LNCaP clone FGC (cell line): Measurements from ENCODE around the gene GNE.

ENCODE experiments used
- DNase-seq: peaks from one replicate; pipeline ENCODE4 v3.0.0-alpha.2; 2011; ENCODE audit warnings: low read depth
- H3K4me3 ChIP-seq: 2 replicates; pipeline ENCODE4 v1.5.1; 2011; ENCODE audit warnings: mild to moderate bottlenecking, low read depth, low read length, control low read depth
- CTCF ChIP-seq: IDR thresholded peaks from 2 replicates; pipeline ENCODE4 v1.5.1; 2012; ENCODE audit warnings: mild to moderate bottlenecking; ENCODE audit not compliant: control insufficient read depth, insufficient read depth; ENCODE audit errors: extremely low read depth

The GNE gene

DNA sequence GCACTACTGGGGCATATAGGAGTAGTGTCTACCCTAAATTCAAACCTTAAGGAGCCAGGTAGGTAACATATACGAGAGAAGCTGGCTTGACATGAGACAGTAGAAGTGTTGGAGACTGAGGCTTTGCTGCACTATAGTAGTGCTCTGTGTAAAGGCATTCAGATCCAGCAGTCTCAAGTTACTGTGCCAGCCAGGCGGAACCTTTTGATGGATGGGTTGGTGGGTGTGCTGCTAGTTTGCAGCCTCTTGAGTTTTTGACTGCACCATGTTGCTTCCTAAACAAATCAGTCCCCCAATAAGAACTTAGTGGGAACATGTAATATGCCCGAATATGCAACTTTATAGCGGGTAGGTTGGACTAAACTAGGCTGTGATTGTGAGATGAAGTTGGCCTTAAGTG is 66.1 kb downstream of the GNE start:
- DNase-seq = no peak
- TF ChIP-seq CTCF = no peak
- H3K4me3 ChIP-seq = peak overlapping the region; percentile 86

- TF ChIP-seq CTCF = no peak
- DNase-seq = no peak
- H3K4me3 ChIP-seq = peak overlapping the region; percentile 86
Observed at GRCh38 chr9:36191686-36192085, 66.6 kb downstream of the GNE start.

- DNase-seq = no peak
- peak overlapping the region; percentile 86 for H3K4me3 ChIP-seq
- TF ChIP-seq CTCF = no peak
Observed at GRCh38 chr9:36191290-36191645, 67.0 kb downstream of the GNE start.

DNA sequence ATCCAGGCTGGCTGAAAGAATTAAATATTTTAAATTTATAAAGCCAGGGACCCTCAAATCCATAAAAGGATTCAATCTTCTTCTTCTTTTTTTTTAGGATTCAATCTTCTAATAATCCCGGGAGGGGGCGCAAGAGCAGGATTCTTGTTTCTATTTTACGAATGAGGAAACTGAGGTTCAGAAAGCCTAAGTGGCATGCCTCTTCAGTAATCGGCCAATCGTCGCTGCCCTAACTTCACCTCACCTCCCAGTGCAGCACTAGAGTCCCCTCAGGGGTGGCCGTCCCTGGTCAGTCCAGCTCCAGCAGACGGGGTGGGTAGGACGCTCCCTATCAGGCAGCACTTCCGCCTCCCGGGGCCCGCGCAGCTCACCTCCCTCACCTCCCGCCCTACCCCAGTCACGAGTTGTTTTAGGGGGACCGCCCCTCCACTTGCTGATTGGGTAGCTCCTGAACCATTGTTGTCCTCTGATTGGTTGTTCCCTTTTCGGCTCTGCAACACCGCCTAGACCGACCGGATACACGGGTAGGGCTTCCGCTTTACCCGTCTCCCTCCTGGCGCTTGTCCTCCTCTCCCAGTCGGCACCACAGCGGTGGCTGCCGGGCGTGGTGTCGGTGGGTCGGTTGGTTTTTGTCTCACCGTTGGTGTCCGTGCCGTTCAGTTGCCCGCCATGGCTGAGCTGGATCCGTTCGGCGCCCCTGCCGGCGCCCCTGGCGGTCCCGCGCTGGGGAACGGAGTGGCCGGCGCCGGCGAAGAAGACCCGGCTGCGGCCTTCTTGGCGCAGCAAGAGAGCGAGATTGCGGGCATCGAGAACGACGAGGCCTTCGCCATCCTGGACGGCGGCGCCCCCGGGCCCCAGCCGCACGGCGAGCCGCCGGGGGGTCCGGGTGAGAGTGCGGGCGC is 67.6 kb downstream of the GNE start, which contains the start of gene CLTA:
Gene CLTA, plus strand, starts transcription at position 534 of the 902 bp plus-strand sequence. Its CDS starts 136 bp downstream, at position 670.
- TF ChIP-seq CTCF = peak; percentile 46; the same call in 1 of the 2 replicates
- DNase-seq = peak; percentile 99
- peak within 1 kb of the TSS; percentile 86 for H3K4me3 ChIP-seq

DNA sequence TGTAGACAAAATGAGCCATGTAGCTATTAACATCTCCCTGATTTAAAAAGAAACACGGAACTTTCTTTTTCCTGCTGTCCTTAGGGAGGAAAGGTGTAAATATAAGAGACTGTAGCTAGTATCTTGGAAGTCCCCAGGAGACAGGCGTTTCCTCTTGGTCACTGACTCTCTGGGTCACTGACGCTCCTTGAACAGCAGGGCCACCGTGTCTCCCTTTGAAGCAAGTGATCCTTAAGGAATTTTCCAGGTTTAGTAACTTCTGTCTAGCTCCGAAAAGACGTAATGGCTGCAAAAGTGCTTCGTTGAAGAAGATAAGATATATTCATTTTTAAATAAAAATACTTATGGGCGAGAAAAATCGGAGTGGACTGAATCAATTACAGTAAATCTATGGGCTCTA is 68.3 kb downstream of the GNE start:
- TF ChIP-seq CTCF = no peak
- no peak for DNase-seq
- H3K4me3 ChIP-seq = peak overlapping the region; percentile 86

GRCh38 chr9:36188212-36188611 is 70.0 kb downstream of the GNE start:
- no peak overlapping the region for H3K4me3 ChIP-seq
- DNase-seq = no peak
- no peak for TF ChIP-seq CTCF
